H1 (cell line): Measurements from ENCODE around the gene ZNF451. TPM values are rescaled to one million over a fixed set of nuclear protein-coding genes. Genes with fewer than 3 reads are reported as not detected.

Experiments
- CTCF ChIA-PET: fragments of 300-600 bp; sonication (Branson Sonifier 250); formaldehyde crosslinking; loops from one replicate; lab custom pipeline; 2021; ENCODE audit not compliant: partially characterized antibody; lab: Charles Lee
- POLR2A ChIA-PET: fragments of 300-600 bp; sonication (Branson Sonifier 250); formaldehyde crosslinking; loops from one replicate; lab custom pipeline; 2021; ENCODE audit warnings: inconsistent platforms; ENCODE audit not compliant: partially characterized antibody; lab: Charles Lee
- DNase-seq, 2 experiments: peaks; one replicate each; pipeline versions ENCODE4 v3.0.0 to v3.0.0-alpha.2; 2010 to 2022; ENCODE audit warnings: low spot score in 2 of 2, low read depth in 1 of 2, mixed read lengths in 1 of 2
- FAIRE-seq: peaks from 2 replicates; lab custom pipeline; 2011; peaks lifted over from hg19 to GRCh38; lab: Jason Lieb, UNC
- H2AFZ ChIP-seq: 2 replicates; pipeline ENCODE4 v1.8.1; 2012; ENCODE audit warnings: low read length, inconsistent platforms
- H2AK5ac ChIP-seq: 2 replicates; pipeline ENCODE4 v1.6.1; 2013; ENCODE audit warnings: low read depth, low read length
- H2BK120ac ChIP-seq: replicated peaks from 2 replicates; pipeline ENCODE3; 2013; ENCODE audit warnings: low read depth, low read length, inconsistent platforms
- H2BK12ac ChIP-seq: 2 replicates; pipeline ENCODE4 v1.6.1; 2013; ENCODE audit warnings: low read depth, low read length
- H2BK15ac ChIP-seq: 2 replicates; pipeline ENCODE4 v1.6.1; 2013; ENCODE audit warnings: low read length
- H2BK20ac ChIP-seq: 2 replicates; pipeline ENCODE4 v1.6.1; 2013; ENCODE audit warnings: low read length
- H2BK5ac ChIP-seq: 2 replicates; pipeline ENCODE4 v1.6.1; 2013; ENCODE audit warnings: low read depth, low read length
- H3K14ac ChIP-seq: 2 replicates; pipeline ENCODE4 v1.6.1; 2013; ENCODE audit warnings: inconsistent platforms; ENCODE audit not compliant: insufficient read length
- H3K18ac ChIP-seq: 2 replicates; pipeline ENCODE4 v1.6.1; 2013; ENCODE audit warnings: low read length; ENCODE audit errors: extremely low read depth
- H3K23ac ChIP-seq: 2 replicates; pipeline ENCODE4 v1.6.1; 2013; ENCODE audit warnings: inconsistent platforms; ENCODE audit not compliant: insufficient read length
- H3K23me2 ChIP-seq: 2 replicates; pipeline ENCODE4 v1.6.1; 2013; ENCODE audit warnings: low read depth, low read length
- H3K27ac ChIP-seq: 2 replicates; pipeline ENCODE4 v1.6.1; 2011; ENCODE audit warnings: low read depth, low read length, inconsistent platforms
- H3K27me3 ChIP-seq, 4 experiments: replicated peaks in 1 of 4; 1 replicate in 1 of 4; 2 replicates in 3 of 4; pipeline versions ENCODE4 v1.6.1 to v1.8.1; 2011 to 2013; ENCODE audit warnings: low read length in 3 of 4, mild to moderate bottlenecking in 3 of 4, inconsistent platforms in 2 of 4, mixed read lengths in 2 of 4, moderate library complexity in 1 of 4; ENCODE audit not compliant: control insufficient read depth in 3 of 4, insufficient read depth in 3 of 4; ENCODE audit errors: extremely low read depth in 1 of 4
- H3K36me3 ChIP-seq, 4 experiments: 2 replicates each; pipeline versions ENCODE4 v1.6.1 to v1.8.1; 2011 to 2013; ENCODE audit warnings: mild to moderate bottlenecking in 4 of 4, low read length in 3 of 4, moderate library complexity in 2 of 4, control low read depth in 1 of 4, inconsistent platforms in 1 of 4; ENCODE audit not compliant: insufficient read depth in 4 of 4, control insufficient read depth in 2 of 4
- H3K4ac ChIP-seq: replicated peaks from 2 replicates; pipeline ENCODE3; 2013; ENCODE audit warnings: low read length, low read depth, mixed read lengths, inconsistent platforms; ENCODE audit not compliant: insufficient read length
- H3K4me1 ChIP-seq, 4 experiments: replicated peaks in 1 of 4; 1 replicate in 1 of 4; 2 replicates in 3 of 4; pipeline versions ENCODE4 v1.6.1 to v1.8.1; 2011 to 2013; ENCODE audit warnings: low read length in 3 of 4, inconsistent platforms in 2 of 4, mixed read lengths in 1 of 4; ENCODE audit not compliant: insufficient read depth in 4 of 4, control insufficient read depth in 3 of 4
- H3K4me2 ChIP-seq, 2 experiments: 2 replicates each; pipeline versions ENCODE4 v1.6.1 to v1.8.1; 2011 to 2013; ENCODE audit warnings: low read depth in 2 of 2, low read length in 2 of 2, control low read depth in 1 of 2, inconsistent platforms in 1 of 2, mild to moderate bottlenecking in 1 of 2; ENCODE audit not compliant: insufficient read depth in 1 of 2
- H3K4me3 ChIP-seq, 4 experiments: fragments of 200-600, 300-600 bp in 1 of 4; sonication (generic), shearing (Covaris generic), sonication (Bioruptor Twin) in 1 of 4; 2 replicates each; pipeline versions ENCODE4 v1.5.1 to v1.8.1; 2011 to 2016; ENCODE audit warnings: low read length in 4 of 4, low read depth in 3 of 4, control low read depth in 2 of 4, inconsistent platforms in 2 of 4, mild to moderate bottlenecking in 2 of 4, mixed read lengths in 1 of 4, moderate library complexity in 1 of 4; ENCODE audit not compliant: insufficient read depth in 2 of 4; ENCODE audit errors: extremely low read depth in 1 of 4
- H3K56ac ChIP-seq: replicated peaks from 2 replicates; pipeline ENCODE3; 2013; ENCODE audit warnings: low read depth, mild to moderate bottlenecking, mixed read lengths, low read length, inconsistent platforms; ENCODE audit not compliant: insufficient read length
- H3K79me1 ChIP-seq: 2 replicates; pipeline ENCODE4 v1.6.1; 2013; ENCODE audit warnings: low read depth, low read length, control low read depth
- H3K79me2 ChIP-seq, 2 experiments: 2 replicates each; pipeline versions ENCODE4 v1.6.1 to v1.8.1; 2012 to 2013; ENCODE audit warnings: low read length in 2 of 2, mild to moderate bottlenecking in 2 of 2, inconsistent platforms in 1 of 2; ENCODE audit not compliant: insufficient read depth in 2 of 2, control insufficient read depth in 1 of 2
- H3K9ac ChIP-seq, 4 experiments: replicated peaks in 1 of 4; 1 replicate in 1 of 4; 2 replicates in 3 of 4; pipeline versions ENCODE4 v1.6.1 to v1.8.1; 2011 to 2013; ENCODE audit warnings: low read depth in 3 of 4, low read length in 3 of 4, control low read depth in 2 of 4, mild to moderate bottlenecking in 2 of 4, moderate library complexity in 2 of 4, inconsistent platforms in 1 of 4; ENCODE audit errors: extremely low read depth in 1 of 4
- H3K9me3 ChIP-seq, 2 experiments: 2 replicates each; pipeline versions ENCODE4 v1.6.1 to v1.8.1; 2012 to 2013; ENCODE audit warnings: mild to moderate bottlenecking in 2 of 2, moderate library complexity in 2 of 2, control low read depth in 1 of 2, inconsistent platforms in 1 of 2, low read depth in 1 of 2, low read length in 1 of 2, mixed read lengths in 1 of 2; ENCODE audit not compliant: insufficient read depth in 2 of 2
- H4K20me1 ChIP-seq, 2 experiments: replicated peaks in 1 of 2; 2 replicates each; pipeline versions ENCODE3 to v1.8.1; 2011 to 2013; ENCODE audit warnings: inconsistent platforms in 2 of 2, low read length in 2 of 2, mild to moderate bottlenecking in 1 of 2; ENCODE audit not compliant: insufficient read depth in 2 of 2, control insufficient read depth in 1 of 2
- H4K5ac ChIP-seq: 2 replicates; pipeline ENCODE4 v1.6.1; 2013; ENCODE audit warnings: low read length, low read depth, mixed read lengths, inconsistent platforms; ENCODE audit not compliant: insufficient read length
- H4K8ac ChIP-seq: 2 replicates; pipeline ENCODE4 v1.8.0; 2013; ENCODE audit warnings: mild to moderate bottlenecking, moderate library complexity, low read length, inconsistent platforms; ENCODE audit not compliant: insufficient read depth; ENCODE audit errors: extremely low read depth
- H4K91ac ChIP-seq: replicated peaks from 2 replicates; pipeline ENCODE3; 2013; ENCODE audit warnings: low read length, mixed read lengths, inconsistent platforms; ENCODE audit not compliant: insufficient read length
- CEBPB ChIP-seq: IDR thresholded peaks from 2 replicates; pipeline ENCODE4 v1.6.1; 2012; ENCODE audit warnings: low read depth, low read length
- EP300 ChIP-seq, 2 experiments: IDR thresholded peaks; 1 replicate in 1 of 2; 2 replicates in 1 of 2; pipeline ENCODE4 v1.6.1; 2011 to 2012; ENCODE audit warnings: low read depth in 2 of 2, low read length in 2 of 2, mild to moderate bottlenecking in 2 of 2, borderline replicate concordance in 1 of 2, inconsistent platforms in 1 of 2, moderate library complexity in 1 of 2
- EZH2 ChIP-seq: fragments of 200-600 bp; sonication (generic); IDR thresholded peaks from 2 replicates; pipeline ENCODE4 v1.7.1; 2012; ENCODE audit warnings: low read depth, mild to moderate bottlenecking, moderate library complexity, low read length, inconsistent platforms; ENCODE audit not compliant: severe bottlenecking
- FOSL1 ChIP-seq: IDR thresholded peaks from 2 replicates; pipeline ENCODE4 v1.6.1; 2011; ENCODE audit warnings: mild to moderate bottlenecking, low read depth, low read length, moderate library complexity; ENCODE audit not compliant: insufficient read depth
- MAFK ChIP-seq: IDR thresholded peaks from 2 replicates; pipeline ENCODE4 v1.6.1; 2012; ENCODE audit warnings: low read depth, mild to moderate bottlenecking, improper control_type of control experiment, low read length
- NANOG ChIP-seq: IDR thresholded peaks from 2 replicates; pipeline ENCODE4 v1.6.1; 2011; ENCODE audit warnings: low read length, low read depth, mild to moderate bottlenecking, inconsistent platforms; ENCODE audit not compliant: insufficient read depth, poor library complexity, severe bottlenecking
- NRF1 ChIP-seq: IDR thresholded peaks from 2 replicates; pipeline ENCODE4 v1.6.1; 2011; ENCODE audit warnings: mild to moderate bottlenecking, low read depth, low read length, improper control_type of control experiment
- PHF8 ChIP-seq: fragments of 200-600 bp; sonication (generic); conservative IDR thresholded peaks from 2 replicates; pipeline ENCODE4 v1.7.1; 2012; ENCODE audit warnings: low read depth, mild to moderate bottlenecking, inconsistent platforms, low read length, moderate library complexity
- RFX5 ChIP-seq: IDR thresholded peaks from 2 replicates; pipeline ENCODE4 v1.6.1; 2011; ENCODE audit warnings: low read depth, low read length, improper control_type of control experiment, borderline replicate concordance
- SAP30 ChIP-seq: fragments of 300-600 bp; sonication (generic); IDR thresholded peaks from 2 replicates; pipeline ENCODE4 v1.7.1; 2012; ENCODE audit warnings: low read length, moderate library complexity, mild to moderate bottlenecking, inconsistent platforms; ENCODE audit not compliant: insufficient read depth, insufficient replicate concordance
- SIRT6 ChIP-seq: IDR thresholded peaks from one replicate; pipeline ENCODE4 v1.7.1; 2012; ENCODE audit warnings: low read length, inconsistent platforms
- SIX5 ChIP-seq: IDR thresholded peaks from 2 replicates; pipeline ENCODE4 v1.6.1; 2011; ENCODE audit warnings: mild to moderate bottlenecking, low read depth, low read length
- TBP ChIP-seq: IDR thresholded peaks from 2 replicates; pipeline ENCODE4 v1.6.1; 2011; ENCODE audit warnings: low read depth, low read length, improper control_type of control experiment
- TEAD4 ChIP-seq: IDR thresholded peaks from 2 replicates; pipeline ENCODE4 v1.6.1; 2012; ENCODE audit warnings: low read depth, low read length, inconsistent platforms, mixed read lengths
- WGBS, 2 experiments: shearing (Covaris generic) in 1 of 2; methylation state at CpG; one replicate each; pipeline versions ENCODE4 v1.1.6 to v1.1.7; 2013 to 2015; ENCODE audit warnings: low lambda C conversion rate in 2 of 2, mixed read lengths in 2 of 2, inconsistent platforms in 1 of 2, low coverage in 1 of 2, missing lambda C conversion rate in 1 of 2; ENCODE audit not compliant: insufficient replicate concordance in 2 of 2, insufficient coverage in 1 of 2, insufficient read length in 1 of 2; ENCODE audit errors: extremely low coverage in 1 of 2, missing lambda C conversion rate in 1 of 2; 5-methylcytosine and 5-hydroxymethylcytosine counted together
- polyA plus RNA-seq, 7 experiments: library from polyadenylated mRNA; depleted of rRNA in 3 of 7; stranded (reverse) in 5 of 7; unstranded in 2 of 7; fragments of >200 nt in 5 of 7; fragments of 200-250 nt in 2 of 7; gene quantifications; 1 replicate in 5 of 7; 2 replicates in 1 of 7; 4 replicates in 1 of 7; pipeline versions ENCODE4 v1.2.1 to v1.2.3, GENCODE V29; 2011 to 2013; ENCODE audit warnings: missing spikeins in 2 of 7, mixed read lengths in 2 of 7
- total RNA-seq: library from RNA; stranded (reverse); fragmentation: NEBNext Ultra II Directional; extraction: Animal tissue kit (Norgen Biotek cat#: 25700); gene quantifications from 2 replicates; pipeline ENCODE4 v1.2.1, GENCODE V29; 2021

Gene ZNF451
- total and polyA plus RNA-seq, 2 of the 8 experiments (the other 6 are each of a cell fraction or from before 2014, with no cell fraction given): 10.7 to 56.8 TPM

DNA sequence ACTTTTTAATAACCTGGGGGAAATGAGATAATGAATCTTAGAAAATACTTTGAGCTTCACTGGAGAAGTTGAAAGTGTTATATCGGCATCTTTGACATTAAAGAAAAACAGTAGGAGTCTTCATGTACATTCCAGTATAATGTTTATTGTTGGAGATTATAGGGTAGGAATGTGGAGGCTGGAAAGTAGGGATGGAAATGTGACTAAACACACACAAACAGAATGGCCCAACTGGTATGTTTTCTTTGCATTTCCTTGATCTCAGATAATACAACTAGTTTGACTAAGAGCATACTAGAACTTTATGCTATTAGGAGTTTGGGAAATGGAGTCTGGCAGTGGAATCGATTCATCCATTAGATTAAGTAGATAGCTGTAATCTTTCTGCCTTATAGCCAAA lies 72.0 kb downstream of the ZNF451 start:
- Histone ChIP-seq H3K79me2 (no peaks in the 10 kb centered on the region), H4K8ac (no peak overlapping the region), H2BK12ac (no peak overlapping the region), H2BK20ac (no peak overlapping the region), H3K36me3 (peaks cover 0 to 14% (median 5%) of the 10 kb centered on the region in 4 experiments; a peak in 2 of 8 replicates), H3K23me2 (no peaks in the 10 kb centered on the region), H3K27ac (no peak overlapping the region), H2BK120ac (no peak overlapping the region), H3K9me3 (no peaks in the 10 kb centered on the region; a peak in 1 of 4 replicates), H4K5ac (no peak overlapping the region), H2BK15ac (no peak overlapping the region), H3K4ac (no peak overlapping the region), H2AK5ac (no peak overlapping the region), H3K79me1 (no peaks in the 10 kb centered on the region), H3K14ac (no peak overlapping the region), H4K20me1 (no peaks in the 10 kb centered on the region), H3K9ac (no peak overlapping the region), H3K4me2 (no peak overlapping the region), H3K27me3 (no peaks in the 10 kb centered on the region), H2AFZ (no peak overlapping the region), H2BK5ac (no peak overlapping the region), H4K91ac (no peak overlapping the region), H3K18ac (no peak overlapping the region), H3K23ac (no peak overlapping the region), H3K4me3 (no peak overlapping the region), H3K4me1 (no peaks in the 10 kb centered on the region), H3K56ac (no peak overlapping the region)
- FAIRE-seq: no peak
- DNase-seq: no peak
- no peak for TF ChIP-seq NANOG
- no peak for TF ChIP-seq NRF1
- no peak for TF ChIP-seq SIRT6
- TF ChIP-seq TEAD4: no peak
- no peak for TF ChIP-seq SAP30
- TF ChIP-seq EP300 (IDR thresholded peaks at IDR 0.05; ENCODE audit: borderline replicate concordance in 1 of 2, low read depth in 2 of 2, low read length in 2 of 2): no peak
- TF ChIP-seq PHF8: no peak
- no peak for TF ChIP-seq MAFK
- TF ChIP-seq EZH2: no peak
- no peak for TF ChIP-seq FOSL1
- TF ChIP-seq SIX5: no peak
- TF ChIP-seq TBP: no peak
- TF ChIP-seq CEBPB: no peak
- no peak for TF ChIP-seq RFX5
- WGBS, 2 experiments: 96% methylated on average over 2 of the region's 2 CpGs; no CpG with 5 or more reads in 1 of the 2 experiments
- ChIA-PET CTCF (interaction anchor here (1.0 to 1.2 kb wide), 2 partner anchors 8 to 10 kb away, joined by 4 to 5 read pairs; no protein-coding TSS in a partner anchor), POLR2A (no interaction called here)
